ENCODE data around the gene RPL10. TPM values are rescaled to one million over a fixed set of nuclear protein-coding genes. Genes with fewer than 3 reads are reported as not detected.

RPL10 gene
- total and polyA plus RNA-seq, 9 donors: 5,887 to 7,222 (median 5,979) TPM

DNA sequence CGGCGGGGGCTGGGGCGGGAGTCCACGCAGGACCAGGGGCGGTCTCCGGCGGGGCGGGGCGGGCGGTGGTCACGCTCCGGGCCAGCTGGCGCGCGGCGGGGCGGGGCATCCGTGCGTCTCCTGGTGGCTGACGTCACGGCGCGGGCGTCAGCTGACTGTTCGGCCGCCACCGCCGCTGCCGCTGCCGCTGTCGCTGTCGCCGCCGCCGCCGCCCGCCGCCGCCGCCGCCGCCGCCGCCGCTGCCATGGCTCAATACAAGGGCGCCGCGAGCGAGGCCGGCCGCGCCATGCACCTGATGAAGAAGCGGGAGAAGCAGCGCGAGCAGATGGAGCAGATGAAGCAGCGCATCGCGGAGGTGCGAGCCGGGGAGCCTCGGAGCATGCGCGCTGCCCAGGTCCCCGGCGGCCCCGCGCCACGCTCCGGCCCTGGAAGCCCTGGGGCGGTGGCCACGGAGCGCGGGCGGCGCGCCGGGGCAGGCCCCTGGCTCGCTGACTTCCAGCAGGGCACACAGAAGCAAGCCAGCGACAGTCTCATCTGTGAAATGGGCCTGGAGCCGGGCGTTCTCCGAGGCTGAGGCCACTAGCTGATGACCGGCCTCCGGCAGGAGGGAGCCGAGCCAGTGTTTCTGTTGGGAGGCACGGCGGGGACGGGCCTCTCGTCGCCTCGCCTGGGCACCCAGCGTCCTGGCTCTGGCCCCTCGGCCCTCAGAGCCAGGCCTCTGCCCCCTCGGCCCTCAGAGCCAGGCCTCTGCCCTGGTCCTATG, 46.0 kb downstream of the RPL10 start, which contains the start of gene FAM50A:
FAM50A (plus strand) TSS at position 150 of the 763 bp plus-strand sequence; CDS start at position 245, 95 bp downstream.
- Histone ChIP-seq H3K36me3 (ENCODE audit: control insufficient read depth, insufficient read depth, low read length) (peaks cover 65% of the 10 kb centered on the region), H3K9me3 (replicated peaks; ENCODE audit: control insufficient read depth, low read depth, low read length) (peaks cover 3% of the 10 kb centered on the region)
- 21% methylated on average over 93 of the region's 94 CpGs for WGBS (ENCODE audit: insufficient coverage)

DNA sequence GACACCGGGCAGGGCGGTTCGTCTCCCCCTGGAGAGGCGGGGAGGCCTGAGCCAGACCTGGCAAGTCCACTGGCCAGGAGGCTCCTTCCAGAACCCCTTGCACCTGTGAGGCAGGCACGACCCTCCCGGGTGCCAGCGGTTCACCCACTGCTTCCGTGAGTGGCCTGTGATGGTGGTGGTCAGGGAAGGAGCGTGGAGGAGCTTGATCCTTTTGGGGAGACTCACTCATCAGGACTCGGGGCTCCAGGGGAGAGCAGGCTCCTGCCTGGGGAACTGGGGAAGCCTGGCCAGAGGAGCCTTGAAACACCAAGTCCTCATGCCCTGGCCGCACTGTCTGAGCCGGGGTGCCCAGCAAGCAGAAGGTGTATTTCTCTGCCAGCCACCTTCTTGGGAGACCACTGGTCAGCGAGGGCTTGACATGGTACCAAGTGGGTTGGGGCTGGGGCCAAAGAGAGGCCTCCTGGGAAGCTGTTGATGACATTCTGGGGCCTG, 46.6 kb downstream of the RPL10 start:
- peak overlapping the region; percentile 35 for H3K27ac ChIP-seq (ENCODE audit: low read length)
- no peak for DNase-seq
- peaks cover 65% of the 10 kb centered on the region for H3K36me3 ChIP-seq (ENCODE audit: control insufficient read depth, insufficient read depth, low read length)
- peaks cover 17% of the 10 kb centered on the region for H3K4me1 ChIP-seq (ENCODE audit: control insufficient read depth, insufficient read depth, low read length)
- peaks cover 3% of the 10 kb centered on the region for H3K9me3 ChIP-seq (replicated peaks; ENCODE audit: control insufficient read depth, low read depth, low read length)
- H3K27me3 ChIP-seq (ENCODE audit: control insufficient read depth, insufficient read depth, low read length): no peaks in the 10 kb centered on the region
- WGBS (ENCODE audit: insufficient coverage): 56% methylated on average over 8 of the region's 13 CpGs
- peak overlapping the region; percentile 53 for H3K4me3 ChIP-seq (ENCODE audit: low read length)

More for the DNA sequence above, 46.0 kb downstream of the RPL10 start, which contains the start of gene FAM50A:
- H3K27me3 ChIP-seq (ENCODE audit: control insufficient read depth, insufficient read depth, low read length): no peaks in the 10 kb centered on the region
- DNase-seq: peak; percentile 86
- H3K4me1 ChIP-seq (ENCODE audit: control insufficient read depth, insufficient read depth, low read length): peaks cover 17% of the 10 kb centered on the region
- peak within 1 kb of the TSS; percentile 53 for H3K4me3 ChIP-seq (ENCODE audit: low read length)
- H3K27ac ChIP-seq (ENCODE audit: low read length): peak within 1 kb of the TSS; percentile 85

DNA sequence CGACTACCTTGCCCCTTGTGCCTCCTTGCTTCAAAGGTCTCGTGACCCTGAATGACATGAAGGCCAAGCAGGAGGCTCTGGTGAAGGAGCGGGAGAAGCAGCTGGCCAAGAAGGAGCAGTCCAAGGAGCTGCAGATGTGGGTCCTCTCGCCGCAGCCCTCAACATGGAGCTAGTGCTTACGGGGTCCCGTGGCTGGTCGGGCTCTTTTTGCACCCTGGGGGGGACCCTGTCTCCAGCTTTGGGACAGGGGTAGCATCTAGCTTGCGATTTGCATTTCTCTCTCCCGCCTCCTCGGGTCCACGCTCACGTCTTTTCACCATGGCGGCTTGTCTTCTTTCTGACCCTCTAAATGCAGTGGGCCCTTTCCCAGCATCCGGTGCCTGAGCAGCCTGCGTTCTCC, 47.6 kb downstream of the RPL10 start:
- no peak overlapping the region for H3K4me3 ChIP-seq (ENCODE audit: low read length)
- H3K4me1 ChIP-seq (ENCODE audit: control insufficient read depth, insufficient read depth, low read length): peaks cover 17% of the 10 kb centered on the region
- peaks cover 65% of the 10 kb centered on the region for H3K36me3 ChIP-seq (ENCODE audit: control insufficient read depth, insufficient read depth, low read length)
- 88% methylated on average over 16 of the region's 16 CpGs for WGBS (ENCODE audit: insufficient coverage)
- H3K27ac ChIP-seq (ENCODE audit: low read length): no peak overlapping the region
- H3K9me3 ChIP-seq (replicated peaks; ENCODE audit: control insufficient read depth, low read depth, low read length): peaks cover 3% of the 10 kb centered on the region
- DNase-seq: no peak
- H3K27me3 ChIP-seq (ENCODE audit: control insufficient read depth, insufficient read depth, low read length): no peaks in the 10 kb centered on the region

DNA sequence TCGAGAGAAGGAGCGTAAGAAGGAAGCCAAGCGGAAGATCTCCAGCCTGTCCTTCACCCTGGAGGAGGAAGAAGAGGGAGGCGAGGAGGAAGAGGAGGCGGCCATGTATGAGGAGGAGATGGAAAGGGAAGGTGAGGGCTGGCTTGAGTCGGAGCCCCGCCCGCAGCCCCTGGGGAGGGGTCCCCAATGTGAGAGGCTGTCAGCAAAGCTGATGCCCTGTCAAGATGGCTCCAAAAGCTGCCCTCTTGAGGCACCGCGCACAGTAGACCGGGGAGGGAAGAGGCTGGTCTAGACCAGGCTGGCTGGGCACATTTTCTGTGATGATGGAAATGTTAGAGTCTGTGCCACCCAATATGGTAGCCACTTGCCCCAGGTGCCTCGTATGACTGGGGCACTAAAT, 48.3 kb downstream of the RPL10 start:
- no peak for DNase-seq
- H3K27ac ChIP-seq (ENCODE audit: low read length): no peak overlapping the region
- 82% methylated on average over 12 of the region's 12 CpGs for WGBS (ENCODE audit: insufficient coverage)
- H3K9me3 ChIP-seq (replicated peaks; ENCODE audit: control insufficient read depth, low read depth, low read length): peaks cover 3% of the 10 kb centered on the region
- peaks cover 17% of the 10 kb centered on the region for H3K4me1 ChIP-seq (ENCODE audit: control insufficient read depth, insufficient read depth, low read length)
- peaks cover 61% of the 10 kb centered on the region for H3K36me3 ChIP-seq (ENCODE audit: control insufficient read depth, insufficient read depth, low read length)
- no peaks in the 10 kb centered on the region for H3K27me3 ChIP-seq (ENCODE audit: control insufficient read depth, insufficient read depth, low read length)
- no peak overlapping the region for H3K4me3 ChIP-seq (ENCODE audit: low read length)

DNA sequence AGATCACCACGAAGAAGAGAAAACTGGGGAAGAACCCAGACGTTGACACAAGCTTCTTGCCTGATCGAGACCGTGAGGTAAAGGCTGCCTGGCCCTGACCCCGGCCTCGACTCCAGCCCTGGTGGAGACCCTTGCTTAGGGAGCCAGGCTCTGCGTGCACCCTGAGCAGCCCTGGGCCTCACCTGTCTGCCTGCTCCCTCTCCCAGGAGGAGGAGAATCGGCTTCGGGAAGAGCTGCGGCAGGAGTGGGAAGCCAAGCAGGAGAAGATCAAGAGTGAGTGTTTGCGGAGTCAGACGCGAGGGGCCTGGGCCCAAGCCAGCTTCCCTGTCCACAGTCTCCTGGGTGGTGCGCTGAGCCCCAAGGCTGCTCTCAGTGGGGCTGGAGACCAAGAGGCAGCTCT, 50.3 kb downstream of the RPL10 start:
- H3K27ac ChIP-seq (ENCODE audit: low read length): no peak overlapping the region
- WGBS (ENCODE audit: insufficient coverage): 83% methylated on average over 14 of the region's 14 CpGs
- peaks cover 15% of the 10 kb centered on the region for H3K4me1 ChIP-seq (ENCODE audit: control insufficient read depth, insufficient read depth, low read length)
- DNase-seq: no peak
- peaks cover 48% of the 10 kb centered on the region for H3K36me3 ChIP-seq (ENCODE audit: control insufficient read depth, insufficient read depth, low read length)
- no peak overlapping the region for H3K4me3 ChIP-seq (ENCODE audit: low read length)
- H3K27me3 ChIP-seq (ENCODE audit: control insufficient read depth, insufficient read depth, low read length): no peaks in the 10 kb centered on the region
- H3K9me3 ChIP-seq (replicated peaks; ENCODE audit: control insufficient read depth, low read depth, low read length): no peaks in the 10 kb centered on the region

DNA sequence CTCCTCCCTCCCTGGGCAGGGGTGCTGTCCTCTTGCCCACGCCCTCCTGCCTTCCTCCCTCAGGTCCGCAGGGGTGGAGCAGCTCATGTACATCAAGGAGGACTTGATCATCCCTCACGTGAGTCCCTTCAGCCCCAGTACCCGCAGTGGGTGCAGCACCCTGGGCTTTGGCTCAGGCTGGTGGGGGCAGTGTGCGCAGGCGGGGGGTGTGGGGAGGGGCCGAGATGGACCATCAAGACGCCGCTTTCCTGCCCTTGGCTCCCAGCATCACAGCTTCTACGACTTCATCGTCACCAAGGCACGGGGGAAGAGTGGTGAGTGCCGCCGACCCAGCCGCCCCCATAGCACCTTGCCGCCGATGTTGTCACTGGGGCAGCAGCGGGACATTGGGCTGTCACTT, 51.4 kb downstream of the RPL10 start:
- DNase-seq: no peak
- Histone ChIP-seq H3K9me3 (replicated peaks; ENCODE audit: control insufficient read depth, low read depth, low read length) (no peaks in the 10 kb centered on the region), H3K4me1 (ENCODE audit: control insufficient read depth, insufficient read depth, low read length) (peaks cover 11% of the 10 kb centered on the region), H3K4me3 (ENCODE audit: low read length) (no peak overlapping the region), H3K27ac (ENCODE audit: low read length) (no peak overlapping the region), H3K27me3 (ENCODE audit: control insufficient read depth, insufficient read depth, low read length) (no peaks in the 10 kb centered on the region), H3K36me3 (ENCODE audit: control insufficient read depth, insufficient read depth, low read length) (peaks cover 48% of the 10 kb centered on the region)
- WGBS (ENCODE audit: insufficient coverage): 86% methylated on average over 14 of the region's 18 CpGs

DNA sequence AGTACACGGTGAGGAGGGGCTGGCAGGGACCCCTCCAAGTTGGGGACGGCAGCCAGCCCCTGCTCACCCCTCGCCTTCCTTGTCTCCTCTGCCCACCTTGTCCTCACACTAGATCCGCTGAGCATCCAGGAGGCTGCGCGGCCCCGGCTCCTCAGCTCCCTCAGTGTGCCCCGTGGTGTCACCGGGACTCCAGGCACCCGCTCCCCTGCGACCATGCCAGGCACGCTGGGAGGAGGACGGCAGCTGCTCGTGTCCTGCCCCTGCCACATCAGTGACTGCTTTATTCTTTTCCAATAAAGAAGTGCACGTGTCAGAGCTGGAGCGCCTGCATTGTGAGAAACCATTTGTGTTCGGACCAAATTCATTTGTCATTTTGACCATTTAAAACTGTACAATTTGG, 52.1 kb downstream of the RPL10 start:
- H3K27me3 ChIP-seq (ENCODE audit: control insufficient read depth, insufficient read depth, low read length): no peaks in the 10 kb centered on the region
- no peak overlapping the region for H3K27ac ChIP-seq (ENCODE audit: low read length)
- no peaks in the 10 kb centered on the region for H3K9me3 ChIP-seq (replicated peaks; ENCODE audit: control insufficient read depth, low read depth, low read length)
- H3K36me3 ChIP-seq (ENCODE audit: control insufficient read depth, insufficient read depth, low read length): peaks cover 48% of the 10 kb centered on the region
- H3K4me1 ChIP-seq (ENCODE audit: control insufficient read depth, insufficient read depth, low read length): peaks cover 5% of the 10 kb centered on the region
- WGBS (ENCODE audit: insufficient coverage): 91% methylated on average over 16 of the region's 17 CpGs
- no peak overlapping the region for H3K4me3 ChIP-seq (ENCODE audit: low read length)
- DNase-seq: no peak

Other genes with a start within 250 kb of the RPL10 start
- not detected for gene OPN1MW, start 215.8 kb upstream of the RPL10 start, total RNA-seq
- not detected for gene OPN1MW, start 215.8 kb upstream of the RPL10 start, polyA plus RNA-seq (ENCODE audit: insufficient read depth in 1 of 8, insufficient read length in 8 of 8, low replicate concordance in 1 of 8)
- gene OPN1MW2, start 178.6 kb upstream of the RPL10 start, total RNA-seq: not detected
- gene OPN1MW2, start 178.6 kb upstream of the RPL10 start, polyA plus RNA-seq (ENCODE audit: insufficient read depth in 1 of 8, insufficient read length in 8 of 8, low replicate concordance in 1 of 8): not detected
- not detected for gene OPN1MW3, start 140.8 kb upstream of the RPL10 start, total RNA-seq
- not detected for gene OPN1MW3, start 140.8 kb upstream of the RPL10 start, polyA plus RNA-seq (ENCODE audit: insufficient read depth in 1 of 8, insufficient read length in 8 of 8, low replicate concordance in 1 of 8)
- not detected for gene TEX28, start 103.3 kb upstream of the RPL10 start, total RNA-seq
- gene TEX28, start 103.3 kb upstream of the RPL10 start, polyA plus RNA-seq (ENCODE audit: insufficient read depth in 1 of 8, insufficient read length in 8 of 8, low replicate concordance in 1 of 8): not detected
- gene TKTL1, start 102.6 kb upstream of the RPL10 start, total RNA-seq: 0.27 TPM
- gene TKTL1, start 102.6 kb upstream of the RPL10 start, polyA plus RNA-seq (ENCODE audit: insufficient read depth in 1 of 8, insufficient read length in 8 of 8, low replicate concordance in 1 of 8): under 1 TPM; 0.15 to 0.73 (median 0.29) TPM
- 212 TPM for gene FLNA, start 23.7 kb upstream of the RPL10 start, total RNA-seq
- gene FLNA, start 23.7 kb upstream of the RPL10 start, polyA plus RNA-seq (ENCODE audit: insufficient read depth in 1 of 8, insufficient read length in 8 of 8, low replicate concordance in 1 of 8): 100 to 1,000 TPM; 329 to 450 (median 367) TPM
- 8.7 TPM for gene EMD, start 19.1 kb upstream of the RPL10 start, total RNA-seq
- gene EMD, start 19.1 kb upstream of the RPL10 start, polyA plus RNA-seq (ENCODE audit: insufficient read depth in 1 of 8, insufficient read length in 8 of 8, low replicate concordance in 1 of 8): 10 to 100 TPM; 48.8 to 66.7 (median 57.4) TPM
- 35.2 TPM for gene DNASE1L1, start 10.9 kb downstream of the RPL10 start, total RNA-seq
- 10 to 100 TPM; 17.8 to 38.7 (median 30.8) TPM for gene DNASE1L1, start 10.9 kb downstream of the RPL10 start, polyA plus RNA-seq (ENCODE audit: insufficient read depth in 1 of 8, insufficient read length in 8 of 8, low replicate concordance in 1 of 8)
- 17.2 TPM for gene TAFAZZIN, start 13.2 kb downstream of the RPL10 start, total RNA-seq
- gene TAFAZZIN, start 13.2 kb downstream of the RPL10 start, polyA plus RNA-seq (ENCODE audit: insufficient read depth in 1 of 8, insufficient read length in 8 of 8, low replicate concordance in 1 of 8): 10 to 100 TPM; 17.0 to 34.8 (median 27.3) TPM
- 30.0 TPM for gene ATP6AP1, start 30.3 kb downstream of the RPL10 start, total RNA-seq
- 10 to 100 TPM; 58.0 to 78.3 (median 67.6) TPM for gene ATP6AP1, start 30.3 kb downstream of the RPL10 start, polyA plus RNA-seq (ENCODE audit: insufficient read depth in 1 of 8, insufficient read length in 8 of 8, low replicate concordance in 1 of 8)
- gene GDI1, start 38.8 kb downstream of the RPL10 start, total RNA-seq: 45.4 TPM
- 100 to 1,000 TPM in 2 of 8 donors, 10 to 100 TPM in 6; 78.6 to 106 (median 91.5) TPM for gene GDI1, start 38.8 kb downstream of the RPL10 start, polyA plus RNA-seq (ENCODE audit: insufficient read depth in 1 of 8, insufficient read length in 8 of 8, low replicate concordance in 1 of 8)
- gene FAM50A, start 45.8 kb downstream of the RPL10 start, total RNA-seq: 38.0 TPM
- gene FAM50A, start 45.8 kb downstream of the RPL10 start, polyA plus RNA-seq (ENCODE audit: insufficient read depth in 1 of 8, insufficient read length in 8 of 8, low replicate concordance in 1 of 8): 10 to 100 TPM; 61.4 to 71.4 (median 65.9) TPM
- gene PLXNA3, start 59.9 kb downstream of the RPL10 start, total RNA-seq: 7.4 TPM
- 10 to 100 TPM; 27.5 to 48.1 (median 38.8) TPM for gene PLXNA3, start 59.9 kb downstream of the RPL10 start, polyA plus RNA-seq (ENCODE audit: insufficient read depth in 1 of 8, insufficient read length in 8 of 8, low replicate concordance in 1 of 8)
- gene LAGE3, start 80.9 kb downstream of the RPL10 start, total RNA-seq: 16.2 TPM
- 10 to 100 TPM; 12.1 to 15.9 (median 14.5) TPM for gene LAGE3, start 80.9 kb downstream of the RPL10 start, polyA plus RNA-seq (ENCODE audit: insufficient read depth in 1 of 8, insufficient read length in 8 of 8, low replicate concordance in 1 of 8)
- gene UBL4A, start 88.2 kb downstream of the RPL10 start, total RNA-seq: 26.2 TPM
- gene UBL4A, start 88.2 kb downstream of the RPL10 start, polyA plus RNA-seq (ENCODE audit: insufficient read depth in 1 of 8, insufficient read length in 8 of 8, low replicate concordance in 1 of 8): 10 to 100 TPM; 20.3 to 27.8 (median 24.5) TPM
- 7.8 TPM for gene SLC10A3, start 92.3 kb downstream of the RPL10 start, total RNA-seq
- 10 to 100 TPM; 10.4 to 17.9 (median 13.3) TPM for gene SLC10A3, start 92.3 kb downstream of the RPL10 start, polyA plus RNA-seq (ENCODE audit: insufficient read depth in 1 of 8, insufficient read length in 8 of 8, low replicate concordance in 1 of 8)
- gene FAM3A, start 117.9 kb downstream of the RPL10 start, total RNA-seq: 19.1 TPM
- gene FAM3A, start 117.9 kb downstream of the RPL10 start, polyA plus RNA-seq (ENCODE audit: insufficient read depth in 1 of 8, insufficient read length in 8 of 8, low replicate concordance in 1 of 8): 10 to 100 TPM; 22.7 to 34.7 (median 28.9) TPM
- 5.8 TPM for gene G6PD, start 148.5 kb downstream of the RPL10 start, total RNA-seq
- gene G6PD, start 148.5 kb downstream of the RPL10 start, polyA plus RNA-seq (ENCODE audit: insufficient read depth in 1 of 8, insufficient read length in 8 of 8, low replicate concordance in 1 of 8): 10 to 100 TPM; 11.0 to 19.4 (median 13.9) TPM
- 9.4 TPM for gene IKBKG, start 149.2 kb downstream of the RPL10 start, total RNA-seq
- gene IKBKG, start 149.2 kb downstream of the RPL10 start, polyA plus RNA-seq (ENCODE audit: insufficient read depth in 1 of 8, insufficient read length in 8 of 8, low replicate concordance in 1 of 8): 10 to 100 TPM; 12.2 to 16.3 (median 14.0) TPM
- gene CTAG1A, start 186.8 kb downstream of the RPL10 start, total RNA-seq: not detected
- gene CTAG1A, start 186.8 kb downstream of the RPL10 start, polyA plus RNA-seq (ENCODE audit: insufficient read depth in 1 of 8, insufficient read length in 8 of 8, low replicate concordance in 1 of 8): not detected
- not detected for gene CTAG1B, start 220.9 kb downstream of the RPL10 start, total RNA-seq
- not detected for gene CTAG1B, start 220.9 kb downstream of the RPL10 start, polyA plus RNA-seq (ENCODE audit: insufficient read depth in 1 of 8, insufficient read length in 8 of 8, low replicate concordance in 1 of 8)

All from muscle of leg (tissue), 11 donors.